ENCODE results near the gene PLET1. TPM values are rescaled to one million over a fixed set of nuclear protein-coding genes. Genes with fewer than 3 reads are reported as not detected.

PLET1 gene
- total and polyA plus RNA-seq, 7 experiments from 2014 or later, result not detected

GRCh38 chr11:112279901-112280267 lies 19.2 kb upstream of the PLET1 start:
- peak overlapping the region; percentile 91 to 97 (median 94) for H3K4me3 Mint-ChIP-seq
- no peaks in the 10 kb centered on the region for H3K4me1 ChIP-seq (ENCODE audit: control insufficient read depth in 2 of 2, insufficient read depth in 2 of 2, low read length in 2 of 2)

DNA sequence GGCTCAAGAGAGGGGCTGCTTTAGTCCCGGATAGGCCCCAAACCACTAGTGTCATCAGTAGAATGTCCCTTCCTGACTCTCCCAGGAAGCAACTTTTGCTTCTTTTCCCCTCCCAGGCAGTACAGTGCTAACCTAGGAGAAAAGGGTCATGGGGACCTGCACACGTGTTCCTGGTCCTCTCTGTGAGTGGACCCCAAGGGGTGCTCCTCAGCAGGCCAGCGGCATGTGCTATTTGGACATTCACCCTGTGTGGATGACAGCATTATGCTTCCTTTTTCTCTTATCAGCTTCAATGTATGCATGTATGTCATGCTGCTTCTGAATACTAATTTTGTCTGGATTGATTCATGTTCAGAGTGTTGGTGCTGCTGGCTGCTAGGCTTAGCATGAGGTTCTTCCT lies 18.1 kb upstream of the PLET1 start:
- ATAC-seq, result no peak
- ChIA-PET POLR2A (interaction anchor here (2.2 kb wide), 1 partner anchor 58 kb away, joined by 11 read pairs; no protein-coding TSS in a partner anchor), CTCF (interaction anchor here (0.6 to 7.6 kb wide), 8 partner anchors 10 to 1010 kb away, joined by 3 to 141 read pairs (median 4); no protein-coding TSS in a partner anchor)
- no peaks in the 10 kb centered on the region for H3K27me3 ChIP-seq (ENCODE audit: control insufficient read depth in 2 of 2, insufficient read depth in 2 of 2, low read length in 2 of 2)
- Mint-ChIP-seq H3K4me1 (peaks cover 7 to 36% (median 10%) of the 10 kb centered on the region in 7 donors), H3K36me3 (peaks cover 0 to 4% (median 0%) of the 10 kb centered on the region in 5 donors), H3K4me3 (no peak overlapping the region), H3K27me3 (no peaks in the 10 kb centered on the region), H3K9me3 (no peaks in the 10 kb centered on the region), H3K27ac (no peak overlapping the region)
- H3K4me3 ChIP-seq (ENCODE audit: low read length), result no peak overlapping the region
- no peak overlapping the region for H3K27ac ChIP-seq (ENCODE audit: low read depth, low read length)
- no peaks in the 10 kb centered on the region for H3K9me3 ChIP-seq (ENCODE audit: control insufficient read depth in 2 of 3, low read length in 3 of 3)
- H3K36me3 ChIP-seq (ENCODE audit: control insufficient read depth in 2 of 3, insufficient read depth in 3 of 3, low read length in 3 of 3), result no peaks in the 10 kb centered on the region
- intact Hi-C loops (cut with micrococcal nuclease), result no loop called here
- H3K4me1 ChIP-seq (ENCODE audit: control insufficient read depth in 2 of 2, insufficient read depth in 2 of 2, low read length in 2 of 2), result no peaks in the 10 kb centered on the region
- DNase-seq, result no peak

More at GRCh38 chr11:112279901-112280267, 19.2 kb upstream of the PLET1 start:
- H3K27ac Mint-ChIP-seq, result peak overlapping the region in 1 of 9 donors; percentile 67
- peaks cover 7 to 36% (median 10%) of the 10 kb centered on the region in 7 donors for H3K4me1 Mint-ChIP-seq
- ATAC-seq (peak; percentile 88), DNase-seq (peak; percentile 55 to 81 (median 69))
- CTCF ChIA-PET, result interaction anchor here (0.6 to 7.6 kb wide), 19 partner anchors 8 to 1521 kb away, joined by 3 to 141 read pairs (median 4); no protein-coding TSS in a partner anchor
- Histone ChIP-seq H3K36me3 (ENCODE audit: control insufficient read depth in 2 of 3, insufficient read depth in 3 of 3, low read length in 3 of 3) (no peaks in the 10 kb centered on the region), H3K27me3 (ENCODE audit: control insufficient read depth in 2 of 2, insufficient read depth in 2 of 2, low read length in 2 of 2) (no peaks in the 10 kb centered on the region), H3K9me3 (ENCODE audit: control insufficient read depth in 2 of 3, low read length in 3 of 3) (no peaks in the 10 kb centered on the region), H3K4me3 (ENCODE audit: low read length) (peak overlapping the region; percentile 78), H3K27ac (ENCODE audit: low read depth, low read length) (peak overlapping the region; percentile 31)
- no peaks in the 10 kb centered on the region for H3K9me3 Mint-ChIP-seq
- intact Hi-C loops (cut with micrococcal nuclease), result loop anchor here (1.0 to 10.0 kb wide), 12 partner anchors 10 to 1252 kb away; partner anchors contain the start of genes CFAP68 (in 2 of the 2), FDXACB1 (in 2 of the 2), PTS (in 1 of the 2) and SDHD (in 1 of the 2)
- H3K36me3 Mint-ChIP-seq, result peaks cover 0 to 4% (median 0%) of the 10 kb centered on the region in 5 donors
- H3K27me3 Mint-ChIP-seq, result no peaks in the 10 kb centered on the region
- POLR2A ChIA-PET, result interaction anchor here (1.0 to 2.2 kb wide), 4 partner anchors 54 to 62 kb away, joined by 4 to 16 read pairs (median 9); partner anchors contain the start of gene PTS

DNA sequence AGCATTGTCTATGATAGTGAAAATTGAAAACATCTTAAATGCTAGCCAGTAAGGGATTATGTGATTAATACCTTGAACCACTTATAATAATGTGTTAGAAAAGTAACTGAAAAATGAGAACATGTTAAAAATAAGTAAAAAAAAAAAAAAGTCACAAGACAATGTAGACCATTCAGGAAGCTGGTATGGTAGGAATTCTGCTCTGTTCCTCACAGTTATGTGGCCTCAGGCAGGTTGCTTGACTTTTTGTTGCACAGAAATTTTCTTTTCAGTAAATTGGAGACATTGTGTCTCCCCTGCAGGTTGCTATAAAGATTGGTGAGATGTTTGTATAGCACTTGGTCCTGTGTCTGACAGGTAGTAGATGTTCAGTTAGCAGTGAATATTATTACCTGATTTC lies 17.3 kb upstream of the PLET1 start:
- intact Hi-C loops (cut with micrococcal nuclease), result no loop called here
- H3K27me3 Mint-ChIP-seq, result no peaks in the 10 kb centered on the region
- no peak overlapping the region for H3K4me3 Mint-ChIP-seq
- H3K36me3 Mint-ChIP-seq, result peaks cover 0 to 4% (median 0%) of the 10 kb centered on the region in 5 donors
- peaks cover 7 to 36% (median 10%) of the 10 kb centered on the region in 7 donors for H3K4me1 Mint-ChIP-seq
- no peaks in the 10 kb centered on the region for H3K27me3 ChIP-seq (ENCODE audit: control insufficient read depth in 2 of 2, insufficient read depth in 2 of 2, low read length in 2 of 2)
- ChIA-PET POLR2A (no interaction called here), CTCF (interaction anchor here (0.7 to 1.7 kb wide), 3 partner anchors 55 to 59 kb away, joined by 3 to 10 read pairs (median 6); no protein-coding TSS in a partner anchor)
- no peaks in the 10 kb centered on the region for H3K36me3 ChIP-seq (ENCODE audit: control insufficient read depth in 2 of 3, insufficient read depth in 3 of 3, low read length in 3 of 3)
- no peak overlapping the region for H3K27ac ChIP-seq (ENCODE audit: low read depth, low read length)
- no peaks in the 10 kb centered on the region for H3K9me3 ChIP-seq (ENCODE audit: control insufficient read depth in 2 of 3, low read length in 3 of 3)
- no peaks in the 10 kb centered on the region for H3K9me3 Mint-ChIP-seq
- ATAC-seq (no peak), DNase-seq (no peak)
- no peak overlapping the region for H3K4me3 ChIP-seq (ENCODE audit: low read length)
- H3K27ac Mint-ChIP-seq, result no peak overlapping the region
- no peaks in the 10 kb centered on the region for H3K4me1 ChIP-seq (ENCODE audit: control insufficient read depth in 2 of 2, insufficient read depth in 2 of 2, low read length in 2 of 2)

GRCh38 chr11:112277029-112277428 lies 16.4 kb upstream of the PLET1 start:
- no peak overlapping the region for H3K27ac Mint-ChIP-seq
- intact Hi-C loops (cut with micrococcal nuclease), result no loop called here
- CTCF ChIA-PET, result interaction anchor here (0.7 to 1.7 kb wide), 3 partner anchors 54 to 58 kb away, joined by 3 to 10 read pairs (median 6); no protein-coding TSS in a partner anchor
- Histone ChIP-seq H3K4me3 (ENCODE audit: low read length) (no peak overlapping the region), H3K36me3 (ENCODE audit: control insufficient read depth in 2 of 3, insufficient read depth in 3 of 3, low read length in 3 of 3) (no peaks in the 10 kb centered on the region), H3K27ac (ENCODE audit: low read depth, low read length) (no peak overlapping the region), H3K27me3 (ENCODE audit: control insufficient read depth in 2 of 2, insufficient read depth in 2 of 2, low read length in 2 of 2) (no peaks in the 10 kb centered on the region), H3K9me3 (ENCODE audit: control insufficient read depth in 2 of 3, low read length in 3 of 3) (no peaks in the 10 kb centered on the region), H3K4me1 (ENCODE audit: control insufficient read depth in 2 of 2, insufficient read depth in 2 of 2, low read length in 2 of 2) (no peaks in the 10 kb centered on the region)
- H3K36me3 Mint-ChIP-seq, result peaks cover 0 to 4% (median 0%) of the 10 kb centered on the region in 5 donors
- POLR2A ChIA-PET, result no interaction called here
- H3K4me3 Mint-ChIP-seq, result no peak overlapping the region
- ATAC-seq (no peak), DNase-seq (no peak)
- no peaks in the 10 kb centered on the region for H3K27me3 Mint-ChIP-seq
- peaks cover 7 to 27% (median 10%) of the 10 kb centered on the region in 7 donors for H3K4me1 Mint-ChIP-seq
- H3K9me3 Mint-ChIP-seq, result no peaks in the 10 kb centered on the region

GRCh38 chr11:112274007-112274783 lies 13.5 kb upstream of the PLET1 start:
- no peak overlapping the region for H3K27ac ChIP-seq (ENCODE audit: low read depth, low read length)
- Mint-ChIP-seq H3K4me1 (peaks cover 0 to 12% (median 0%) of the 10 kb centered on the region in 7 donors), H3K4me3 (no peak overlapping the region), H3K36me3 (peaks cover 0 to 9% (median 0%) of the 10 kb centered on the region in 5 donors), H3K27me3 (no peaks in the 10 kb centered on the region), H3K27ac (peak overlapping the region in 1 of 9 donors; percentile 76), H3K9me3 (no peaks in the 10 kb centered on the region)
- no peaks in the 10 kb centered on the region for H3K36me3 ChIP-seq (ENCODE audit: control insufficient read depth in 2 of 3, insufficient read depth in 3 of 3, low read length in 3 of 3)
- POLR2A ChIA-PET, result interaction anchor here (0.6 kb wide), 1 partner anchor 53 kb away, joined by 3 read pairs; no protein-coding TSS in a partner anchor
- CTCF ChIA-PET, result interaction anchor here (0.6 to 1.1 kb wide), 4 partner anchors 13 to 1015 kb away, joined by 3 to 6 read pairs (median 4); no protein-coding TSS in a partner anchor
- no peaks in the 10 kb centered on the region for H3K9me3 ChIP-seq (ENCODE audit: control insufficient read depth in 2 of 3, low read length in 3 of 3)
- H3K27me3 ChIP-seq (ENCODE audit: control insufficient read depth in 2 of 2, insufficient read depth in 2 of 2, low read length in 2 of 2), result no peaks in the 10 kb centered on the region
- DNase-seq (no peak), ATAC-seq (no peak)
- intact Hi-C loops (cut with micrococcal nuclease), result no loop called here
- H3K4me3 ChIP-seq (ENCODE audit: low read length), result no peak overlapping the region
- H3K4me1 ChIP-seq (ENCODE audit: control insufficient read depth in 2 of 2, insufficient read depth in 2 of 2, low read length in 2 of 2), result no peaks in the 10 kb centered on the region

DNA sequence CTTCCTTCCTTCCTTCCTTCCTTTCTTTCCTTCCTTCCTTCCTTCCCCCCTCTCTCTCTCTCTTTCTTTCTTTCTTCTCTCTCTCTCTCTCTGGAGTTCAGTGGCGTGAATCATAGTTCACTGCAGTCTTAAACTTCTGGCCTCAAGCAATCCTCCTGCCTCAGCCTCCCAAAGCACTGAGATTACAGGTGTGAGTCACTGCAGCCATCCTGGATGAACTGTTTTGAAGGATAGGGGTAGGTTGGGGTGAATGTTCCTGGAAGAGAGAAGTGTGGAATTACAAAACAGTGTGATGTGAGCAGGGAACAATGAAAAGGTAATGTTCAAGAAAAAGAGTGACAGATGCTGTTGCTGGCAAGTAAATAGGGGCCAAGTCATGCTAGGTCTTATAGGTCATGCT lies 12.4 kb upstream of the PLET1 start:
- Mint-ChIP-seq H3K4me1 (peaks cover 0 to 12% (median 0%) of the 10 kb centered on the region in 7 donors), H3K27ac (no peak overlapping the region), H3K27me3 (no peaks in the 10 kb centered on the region), H3K4me3 (no peak overlapping the region), H3K36me3 (peaks cover 0 to 12% (median 0%) of the 10 kb centered on the region in 5 donors), H3K9me3 (no peaks in the 10 kb centered on the region)
- ChIA-PET CTCF (no interaction called here), POLR2A (no interaction called here)
- no peak for DNase-seq
- no peaks in the 10 kb centered on the region for H3K36me3 ChIP-seq (ENCODE audit: control insufficient read depth in 2 of 3, insufficient read depth in 3 of 3, low read length in 3 of 3)
- H3K27ac ChIP-seq (ENCODE audit: low read depth, low read length), result no peak overlapping the region
- no peaks in the 10 kb centered on the region for H3K9me3 ChIP-seq (ENCODE audit: control insufficient read depth in 2 of 3, low read length in 3 of 3)
- no peaks in the 10 kb centered on the region for H3K27me3 ChIP-seq (ENCODE audit: control insufficient read depth in 2 of 2, insufficient read depth in 2 of 2, low read length in 2 of 2)
- intact Hi-C loops (cut with micrococcal nuclease), result no loop called here
- no peak overlapping the region for H3K4me3 ChIP-seq (ENCODE audit: low read length)
- ATAC-seq, result no peak
- no peaks in the 10 kb centered on the region for H3K4me1 ChIP-seq (ENCODE audit: control insufficient read depth in 2 of 2, insufficient read depth in 2 of 2, low read length in 2 of 2)

Data from naive thymus-derived CD4-positive, alpha-beta T cell (primary cell).